AG04450 (cell line): ENCODE measurements around the gene TRPM3. TPM values are rescaled to one million over a fixed set of nuclear protein-coding genes. Genes with fewer than 3 reads are reported as not detected.

Source experiments
- CTCF ChIA-PET: fragments of 300-600, 350-600 bp; formaldehyde crosslinking; extraction: SDS; loops from one replicate; lab custom pipeline; 2022; ENCODE audit warnings: antibody characterized with exemption, inconsistent platforms; lab: Charles Lee
- POLR2A ChIA-PET: fragments of 350-600 bp; formaldehyde crosslinking; extraction: SDS; loops from one replicate; lab custom pipeline; 2021; ENCODE audit warnings: antibody characterized with exemption, inconsistent platforms; lab: Yijun Ruan, JAX
- DNase-seq: peaks from one replicate; pipeline ENCODE4 v3.0.0-alpha.2; 2011; ENCODE audit warnings: low read depth, low spot score
- H3K27ac ChIP-seq: one replicate; pipeline ENCODE4 v1.5.1; 2012; ENCODE audit warnings: low read depth, low read length, control low read depth
- H3K27me3 ChIP-seq: one replicate; pipeline ENCODE4 v1.6.0; 2012; ENCODE audit warnings: low read length; ENCODE audit not compliant: control insufficient read depth, insufficient read depth
- H3K4me3 ChIP-seq: 2 replicates; pipeline ENCODE4 v1.5.1; 2011; ENCODE audit warnings: mild to moderate bottlenecking, low read depth, low read length, control low read depth
- H3K9me3 ChIP-seq: 2 replicates; pipeline ENCODE4 v1.5.1; 2012; ENCODE audit warnings: low read length; ENCODE audit not compliant: control insufficient read depth, insufficient read depth
- CTCF ChIP-seq: IDR thresholded peaks from 2 replicates; pipeline ENCODE4 v1.5.1; 2011; ENCODE audit warnings: low read depth, low read length, control low read depth, inconsistent platforms
- polyA plus RNA-seq: library from polyadenylated mRNA; depleted of rRNA; stranded (reverse); fragments of >200 nt; gene quantifications from 2 replicates; pipeline ENCODE4 v1.2.3, GENCODE V29; 2011

The TRPM3 gene
- polyA plus RNA-seq, 1 experiment = 0.01 TPM

GRCh38 chr9:70594386-70594944, 527.0 kb downstream of the TRPM3 start:
- TF ChIP-seq CTCF = no peak
- POLR2A ChIA-PET = interaction anchor here (0.7 to 1.4 kb wide), 2 partner anchors 176 to 1962 kb away, joined by 4 to 5 read pairs; no protein-coding TSS in a partner anchor
- H3K27ac ChIP-seq = no peak overlapping the region
- H3K27me3 ChIP-seq = no peaks in the 10 kb centered on the region
- no peaks in the 10 kb centered on the region for H3K9me3 ChIP-seq
- no peak overlapping the region for H3K4me3 ChIP-seq
- DNase-seq = no peak
- CTCF ChIA-PET = interaction anchor here (0.7 to 1.1 kb wide), 2 partner anchors 8 to 254 kb away, joined by 3 to 4 read pairs; no protein-coding TSS in a partner anchor

DNA sequence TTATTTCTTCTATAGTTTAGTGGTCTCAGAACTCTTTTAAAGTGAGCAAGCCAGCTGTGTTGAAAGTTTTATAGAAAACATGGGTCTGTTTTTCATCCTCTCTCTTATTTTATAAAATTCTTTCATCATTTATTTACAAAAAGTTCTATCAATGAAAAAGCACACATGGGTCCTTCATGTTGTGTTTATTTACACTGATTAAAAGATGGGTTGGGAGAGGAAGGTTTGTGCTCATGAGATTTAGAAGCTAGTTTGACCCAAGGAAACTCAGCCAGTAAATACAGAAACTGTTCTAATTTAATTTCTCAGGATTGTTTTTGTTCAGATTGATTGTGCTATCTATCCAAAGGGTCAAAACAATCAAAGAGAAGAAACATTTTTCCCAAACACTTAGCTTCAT, 528.2 kb downstream of the TRPM3 start:
- Histone ChIP-seq H3K9me3 (no peaks in the 10 kb centered on the region), H3K27ac (no peak overlapping the region), H3K27me3 (no peaks in the 10 kb centered on the region), H3K4me3 (no peak overlapping the region)
- no peak for DNase-seq
- POLR2A ChIA-PET = interaction anchor here (1.4 kb wide), 1 partner anchor 174 kb away, joined by 4 read pairs; no protein-coding TSS in a partner anchor
- no peak for TF ChIP-seq CTCF
- CTCF ChIA-PET = interaction anchor here (1.0 to 1.5 kb wide), 2 partner anchors 9 to 108 kb away, joined by 3 to 5 read pairs; no protein-coding TSS in a partner anchor

- DNase-seq = no peak
- ChIA-PET POLR2A (interaction anchor here (0.8 kb wide), 1 partner anchor 10 kb away, joined by 3 read pairs; no protein-coding TSS in a partner anchor), CTCF (interaction anchor here (1.4 kb wide), 1 partner anchor 9 kb away, joined by 6 read pairs; no protein-coding TSS in a partner anchor)
- Histone ChIP-seq H3K27me3 (no peaks in the 10 kb centered on the region), H3K27ac (peak overlapping the region; percentile 73), H3K9me3 (no peaks in the 10 kb centered on the region), H3K4me3 (no peak overlapping the region)
- TF ChIP-seq CTCF = no peak
Observed at GRCh38 chr9:70590315-70590677, 531.1 kb downstream of the TRPM3 start.

- POLR2A ChIA-PET = interaction anchor here (0.8 kb wide), 1 partner anchor 11 kb away, joined by 3 read pairs; no protein-coding TSS in a partner anchor
- CTCF ChIA-PET = interaction anchor here (1.4 kb wide), 1 partner anchor 9 kb away, joined by 6 read pairs; no protein-coding TSS in a partner anchor
- no peak for TF ChIP-seq CTCF
Observed at GRCh38 chr9:70589571-70590314, 531.7 kb downstream of the TRPM3 start.

GRCh38 chr9:70588999-70589398, 532.4 kb downstream of the TRPM3 start:
- Histone ChIP-seq H3K27ac (no peak overlapping the region), H3K27me3 (no peaks in the 10 kb centered on the region), H3K4me3 (no peak overlapping the region), H3K9me3 (no peaks in the 10 kb centered on the region)
- CTCF ChIA-PET = interaction anchor here (1.4 kb wide), 1 partner anchor 10 kb away, joined by 6 read pairs; no protein-coding TSS in a partner anchor
- no peak for TF ChIP-seq CTCF
- POLR2A ChIA-PET = no interaction called here
- no peak for DNase-seq

More at GRCh38 chr9:70589571-70590314, 531.7 kb downstream of the TRPM3 start:
- no peak for DNase-seq
- H3K27me3 ChIP-seq = no peaks in the 10 kb centered on the region
- no peaks in the 10 kb centered on the region for H3K9me3 ChIP-seq
- H3K4me3 ChIP-seq = no peak overlapping the region
- H3K27ac ChIP-seq = peak overlapping the region; percentile 73
